Amniotic epithelial cell (primary cell): Measurements from ENCODE around the gene ATP9A.
"Not testable (repeated sequence)": the region's sequence is repeated elsewhere in the genome, so short reads cannot be mapped to it uniquely, and the experiment has no call there.

Experiments
- DNase-seq: peaks from one replicate; pipeline ENCODE4 v3.0.0-alpha.2; 2010; ENCODE audit warnings: low read depth

ATP9A gene

GRCh38 chr20:51688600-51689244 lies 79.5 kb downstream of the ATP9A start:
- DNase-seq: no peak

- DNase-seq: no peak
Observed at GRCh38 chr20:51687630-51688029, 80.6 kb downstream of the ATP9A start.

GRCh38 chr20:51687108-51687507 lies 81.1 kb downstream of the ATP9A start:
- DNase-seq: peak; percentile 32

- not testable (repeated sequence) for DNase-seq
Observed at GRCh38 chr20:51685494-51685893, 82.7 kb downstream of the ATP9A start.

GRCh38 chr20:51680067-51680749 lies 88.0 kb downstream of the ATP9A start:
- no peak for DNase-seq

GRCh38 chr20:51679254-51679921 lies 88.8 kb downstream of the ATP9A start:
- no peak for DNase-seq

- no peak for DNase-seq
Observed at GRCh38 chr20:51678026-51678697, 90.0 kb downstream of the ATP9A start.

- no peak for DNase-seq
Observed at GRCh38 chr20:51668947-51669346, 99.2 kb downstream of the ATP9A start.

GRCh38 chr20:51668515-51668914 lies 99.7 kb downstream of the ATP9A start:
- no peak for DNase-seq

- no peak for DNase-seq
Observed at GRCh38 chr20:51667491-51667890, 100.7 kb downstream of the ATP9A start.

- no peak for DNase-seq
Observed at GRCh38 chr20:51667002-51667408, 101.2 kb downstream of the ATP9A start.

- no peak for DNase-seq
Observed at GRCh38 chr20:51666126-51666525, 102.1 kb downstream of the ATP9A start.

- no peak for DNase-seq
Observed at GRCh38 chr20:51665543-51666118, 102.6 kb downstream of the ATP9A start.

- DNase-seq: peak; percentile 60
Observed at GRCh38 chr20:51661609-51662178, 106.5 kb downstream of the ATP9A start.

GRCh38 chr20:51660672-51661608 lies 107.2 kb downstream of the ATP9A start:
- peak; percentile 63 for DNase-seq

- DNase-seq: no peak
Observed at GRCh38 chr20:51659491-51660050, 108.6 kb downstream of the ATP9A start.

- DNase-seq: no peak
Observed at GRCh38 chr20:51656726-51657260, 111.4 kb downstream of the ATP9A start.

GRCh38 chr20:51656089-51656488 lies 112.1 kb downstream of the ATP9A start:
- DNase-seq: not testable (repeated sequence)

GRCh38 chr20:51654495-51654894 lies 113.7 kb downstream of the ATP9A start:
- no peak for DNase-seq

- DNase-seq: no peak
Observed at GRCh38 chr20:51654060-51654459, 114.1 kb downstream of the ATP9A start.
